ENCODE measurements around the gene MAB21L3. TPM values are rescaled to one million over a fixed set of nuclear protein-coding genes. Genes with fewer than 3 reads are reported as not detected.

Gene MAB21L3
- total and polyA plus RNA-seq, 12 donors = 0.03 to 1.8 (median 0.38) TPM; not detected in 8

GRCh38 chr1:116113615-116114014 lies 2.4 kb downstream of the MAB21L3 start:
- H3K9me3 ChIP-seq (replicated peaks in 1 of 3) = no peaks in the 10 kb centered on the region
- H3K4me1 ChIP-seq (replicated peaks in 1 of 2) = no peaks in the 10 kb centered on the region
- intact Hi-C loops (cut with DNase I) = no loop called here
- no peaks in the 10 kb centered on the region for H3K36me3 ChIP-seq (replicated peaks in 1 of 2)
- no peak overlapping the region for H3K27ac ChIP-seq
- DNase-seq = no peak
- H3K27me3 ChIP-seq = no peaks in the 10 kb centered on the region
- TF ChIP-seq CTCF (IDR thresholded peaks at IDR 0.05) = no peak
- TF ChIP-seq POLR2A (IDR thresholded peaks at IDR 0.05) = no peak
- no peak overlapping the region for H3K4me3 ChIP-seq
- WGBS, 4 donors = 82 to 91% (median 83%) methylated on average over 7 of the region's 7 CpGs

- no peak for TF ChIP-seq POLR2A (IDR thresholded peaks at IDR 0.05)
- TF ChIP-seq CTCF (IDR thresholded peaks at IDR 0.05) = no peak
- Histone ChIP-seq H3K36me3 (replicated peaks in 1 of 2) (no peaks in the 10 kb centered on the region), H3K4me3 (no peak overlapping the region), H3K27ac (no peak overlapping the region), H3K9me3 (replicated peaks in 1 of 3) (no peaks in the 10 kb centered on the region), H3K4me1 (replicated peaks in 1 of 2) (no peaks in the 10 kb centered on the region), H3K27me3 (no peaks in the 10 kb centered on the region)
- intact Hi-C loops (cut with DNase I) = no loop called here
- no peak for DNase-seq
- WGBS, 4 donors = 79 to 93% (median 88%) methylated on average over 4 of the region's 4 CpGs
Measured at GRCh38 chr1:116115476-116116439, 4.6 kb downstream of the MAB21L3 start.

GRCh38 chr1:116118471-116118870 lies 7.3 kb downstream of the MAB21L3 start:
- intact Hi-C loops (cut with DNase I) = no loop called here
- Histone ChIP-seq H3K9me3 (replicated peaks in 1 of 3) (no peaks in the 10 kb centered on the region), H3K27ac (no peak overlapping the region), H3K27me3 (no peaks in the 10 kb centered on the region), H3K4me3 (no peak overlapping the region), H3K4me1 (replicated peaks in 1 of 2) (no peaks in the 10 kb centered on the region), H3K36me3 (replicated peaks in 1 of 2) (no peaks in the 10 kb centered on the region)
- DNase-seq = no peak
- WGBS, 4 donors = 78 to 86% (median 82%) methylated on average over 3 of the region's 3 CpGs
- no peak for TF ChIP-seq CTCF (IDR thresholded peaks at IDR 0.05)
- no peak for TF ChIP-seq POLR2A (IDR thresholded peaks at IDR 0.05)

GRCh38 chr1:116119876-116120275 lies 8.7 kb downstream of the MAB21L3 start:
- Histone ChIP-seq H3K36me3 (replicated peaks in 1 of 2) (no peaks in the 10 kb centered on the region), H3K4me1 (replicated peaks in 1 of 2) (no peaks in the 10 kb centered on the region), H3K9me3 (replicated peaks in 1 of 3) (no peaks in the 10 kb centered on the region), H3K27me3 (no peaks in the 10 kb centered on the region), H3K27ac (no peak overlapping the region), H3K4me3 (no peak overlapping the region)
- 73 to 87% (median 74%) methylated on average over 3 of the region's 3 CpGs for WGBS, 4 donors
- no peak for DNase-seq
- intact Hi-C loops (cut with DNase I) = no loop called here
- no peak for TF ChIP-seq CTCF (IDR thresholded peaks at IDR 0.05)
- no peak for TF ChIP-seq POLR2A (IDR thresholded peaks at IDR 0.05)

All from adrenal gland (tissue), 12 donors.